Measurements from ENCODE around the gene ENDOG. TPM values are rescaled to one million over a fixed set of nuclear protein-coding genes. Genes with fewer than 3 reads are reported as not detected.

Gene ENDOG
- total and polyA plus RNA-seq, 2 experiments from 2014 or later = 21.4 to 26.7 TPM

- Histone ChIP-seq H3K4me1 (ENCODE audit: insufficient read depth) (peaks cover 5% of the 10 kb centered on the region; the same call in 1 of the 2 replicates), H3K27ac (no peak overlapping the region), H3K9ac (no peak overlapping the region), H3K27me3 (replicated peaks; ENCODE audit: insufficient read depth) (no peaks in the 10 kb centered on the region), H4K20me1 (ENCODE audit: insufficient read depth) (no peaks in the 10 kb centered on the region), H3F3A (ENCODE audit: insufficient read depth) (no peaks in the 10 kb centered on the region), H3K4me2 (ENCODE audit: unreplicated experiment) (no peak overlapping the region), H3K9me3 (ENCODE audit: low read depth) (no peaks in the 10 kb centered on the region), H3K9me2 (ENCODE audit: insufficient read depth) (no peaks in the 10 kb centered on the region), H2AFZ (no peak overlapping the region), H3K79me2 (ENCODE audit: insufficient read depth) (peaks cover 17% of the 10 kb centered on the region), H3K4me3 (no peak overlapping the region), H3K36me3 (ENCODE audit: low read depth) (no peaks in the 10 kb centered on the region)
- no peak for TF ChIP-seq EZH2 (IDR thresholded peaks at IDR 0.05; ENCODE audit: insufficient read depth, poor library complexity, severe bottlenecking)
- no peak for TF ChIP-seq EZH2phosphoT487 (IDR thresholded peaks at IDR 0.05; ENCODE audit: insufficient read depth, low read depth)
- 93 to 97% methylated on average over 22 of the region's 22 CpGs for WGBS, 2 experiments (ENCODE audit: low coverage in 1 of 2, low lambda C conversion rate in 2 of 2, missing lambda C conversion rate in 2 of 2)
- in situ Hi-C loops (cut with MboI) = no loop called here
- no peak for DNase-seq
These were observed 7.8 kb downstream of the ENDOG start for GRCh38 chr9:128825923-128826700.

- Histone ChIP-seq H3K4me1 (ENCODE audit: insufficient read depth) (peaks cover 5% of the 10 kb centered on the region; the same call in 1 of the 2 replicates), H3K4me2 (ENCODE audit: unreplicated experiment) (peak overlapping the region; percentile 93), H3K9me3 (ENCODE audit: low read depth) (no peaks in the 10 kb centered on the region), H4K20me1 (ENCODE audit: insufficient read depth) (no peaks in the 10 kb centered on the region), H3K4me3 (peak overlapping the region; percentile 90), H3F3A (ENCODE audit: insufficient read depth) (no peaks in the 10 kb centered on the region), H3K79me2 (ENCODE audit: insufficient read depth) (peaks cover 17% of the 10 kb centered on the region), H3K27me3 (replicated peaks; ENCODE audit: insufficient read depth) (no peaks in the 10 kb centered on the region), H3K27ac (no peak overlapping the region), H3K36me3 (ENCODE audit: low read depth) (no peaks in the 10 kb centered on the region), H3K9me2 (ENCODE audit: insufficient read depth) (no peaks in the 10 kb centered on the region), H2AFZ (no peak overlapping the region), H3K9ac (no peak overlapping the region)
- no peak for DNase-seq
- 92 to 97% methylated on average over 8 of the region's 8 CpGs for WGBS, 2 experiments (ENCODE audit: low coverage in 1 of 2, low lambda C conversion rate in 2 of 2, missing lambda C conversion rate in 2 of 2)
- in situ Hi-C loops (cut with MboI) = no loop called here
- TF ChIP-seq EZH2 (IDR thresholded peaks at IDR 0.05; ENCODE audit: insufficient read depth, poor library complexity, severe bottlenecking) (no peak), EZH2phosphoT487 (IDR thresholded peaks at IDR 0.05; ENCODE audit: insufficient read depth, low read depth) (no peak)
These were observed 10.0 kb downstream of the ENDOG start for GRCh38 chr9:128828267-128828666.

GRCh38 chr9:128828719-128829452 lies 10.6 kb downstream of the ENDOG start:
- Histone ChIP-seq H3K27me3 (replicated peaks; ENCODE audit: insufficient read depth) (no peaks in the 10 kb centered on the region), H3K9me3 (ENCODE audit: low read depth) (no peaks in the 10 kb centered on the region), H3F3A (ENCODE audit: insufficient read depth) (no peaks in the 10 kb centered on the region), H3K79me2 (ENCODE audit: insufficient read depth) (peaks cover 17% of the 10 kb centered on the region), H3K9me2 (ENCODE audit: insufficient read depth) (no peaks in the 10 kb centered on the region), H3K4me2 (ENCODE audit: unreplicated experiment) (peak overlapping the region; percentile 93), H4K20me1 (ENCODE audit: insufficient read depth) (no peaks in the 10 kb centered on the region), H3K36me3 (ENCODE audit: low read depth) (no peaks in the 10 kb centered on the region), H2AFZ (peak overlapping the region; percentile 83), H3K9ac (peak overlapping the region; percentile 84), H3K4me3 (peak overlapping the region; percentile 90), H3K4me1 (ENCODE audit: insufficient read depth) (peaks cover 5% of the 10 kb centered on the region; the same call in 1 of the 2 replicates), H3K27ac (peak overlapping the region; percentile 39)
- DNase-seq = peak; percentile 30
- TF ChIP-seq EZH2phosphoT487 (IDR thresholded peaks at IDR 0.05; ENCODE audit: insufficient read depth, low read depth) (no peak), EZH2 (IDR thresholded peaks at IDR 0.05; ENCODE audit: insufficient read depth, poor library complexity, severe bottlenecking) (no peak)
- WGBS, 2 experiments (ENCODE audit: low coverage in 1 of 2, low lambda C conversion rate in 2 of 2, missing lambda C conversion rate in 2 of 2) = 33 to 34% methylated on average over 18 of the region's 18 CpGs
- in situ Hi-C loops (cut with MboI) = no loop called here

- Histone ChIP-seq H3K27me3 (replicated peaks; ENCODE audit: insufficient read depth) (no peaks in the 10 kb centered on the region), H3K4me1 (ENCODE audit: insufficient read depth) (peaks cover 5% of the 10 kb centered on the region; the same call in 1 of the 2 replicates), H3K4me3 (peak within 1 kb of the TSS; percentile 90), H3K36me3 (ENCODE audit: low read depth) (no peaks in the 10 kb centered on the region), H3K4me2 (ENCODE audit: unreplicated experiment) (peak within 1 kb of the TSS; percentile 93), H3F3A (ENCODE audit: insufficient read depth) (no peaks in the 10 kb centered on the region), H3K79me2 (ENCODE audit: insufficient read depth) (peaks cover 17% of the 10 kb centered on the region), H4K20me1 (ENCODE audit: insufficient read depth) (no peaks in the 10 kb centered on the region), H3K9me3 (ENCODE audit: low read depth) (no peaks in the 10 kb centered on the region), H3K9ac (peak within 1 kb of the TSS; percentile 84), H3K9me2 (ENCODE audit: insufficient read depth) (no peaks in the 10 kb centered on the region), H2AFZ (peak within 1 kb of the TSS; percentile 83), H3K27ac (peak within 1 kb of the TSS; percentile 39)
- WGBS, 2 experiments (ENCODE audit: low coverage in 1 of 2, low lambda C conversion rate in 2 of 2, missing lambda C conversion rate in 2 of 2) = 1 to 2% methylated on average over 53 to 56 of the region's 56 CpGs
- TF ChIP-seq EZH2phosphoT487 (IDR thresholded peaks at IDR 0.05; ENCODE audit: insufficient read depth, low read depth) (no peak), EZH2 (IDR thresholded peaks at IDR 0.05; ENCODE audit: insufficient read depth, poor library complexity, severe bottlenecking) (no peak)
- peak; percentile 97 for DNase-seq
- in situ Hi-C loops (cut with MboI) = no loop called here
These were observed 11.4 kb downstream of the ENDOG start, which contains the start of gene SPOUT1 for GRCh38 chr9:128829477-128830251. TSS of gene SPOUT1 (minus strand) at chr9:128829794. CDS start at chr9:128829780, 14 bp downstream.

Data from GM23248 (cell line).